ENCODE results near the gene FBP1. TPM values are rescaled to one million over a fixed set of nuclear protein-coding genes. Genes with fewer than 3 reads are reported as not detected.

Gene FBP1
- total RNA-seq, 1 donor from 2014 or later = 1.6 TPM

GRCh38 chr9:94610181-94610606 is 29.1 kb downstream of the FBP1 start:
- no peak for TF ChIP-seq CTCF (conservative IDR thresholded peaks at IDR 0.05; ENCODE audit: low read depth, low read length)
- no peak for DNase-seq (ENCODE audit: low read depth)
- no peak overlapping the region for H3K4me3 ChIP-seq (ENCODE audit: low read depth, low read length)

GRCh38 chr9:94607423-94607691 is 32.0 kb downstream of the FBP1 start:
- DNase-seq (ENCODE audit: low read depth) = no peak
- no peak overlapping the region for H3K4me3 ChIP-seq (ENCODE audit: low read depth, low read length)
- TF ChIP-seq CTCF (conservative IDR thresholded peaks at IDR 0.05; ENCODE audit: low read depth, low read length) = no peak

- TF ChIP-seq CTCF (conservative IDR thresholded peaks at IDR 0.05; ENCODE audit: low read depth, low read length) = no peak
- DNase-seq (ENCODE audit: low read depth) = no peak
- H3K4me3 ChIP-seq (ENCODE audit: low read depth, low read length) = no peak overlapping the region
Measured at GRCh38 chr9:94606646-94607422, 32.5 kb downstream of the FBP1 start.

- DNase-seq (ENCODE audit: low read depth) = no peak
- TF ChIP-seq CTCF (conservative IDR thresholded peaks at IDR 0.05; ENCODE audit: low read depth, low read length) = peak; percentile 76
- no peak overlapping the region for H3K4me3 ChIP-seq (ENCODE audit: low read depth, low read length)
Measured at GRCh38 chr9:94603259-94604160, 35.8 kb downstream of the FBP1 start.

- no peak for DNase-seq (ENCODE audit: low read depth)
- H3K4me3 ChIP-seq (ENCODE audit: low read depth, low read length) = no peak overlapping the region
- no peak for TF ChIP-seq CTCF (conservative IDR thresholded peaks at IDR 0.05; ENCODE audit: low read depth, low read length)
Measured at GRCh38 chr9:94602666-94603065, 36.7 kb downstream of the FBP1 start.

- TF ChIP-seq CTCF (conservative IDR thresholded peaks at IDR 0.05; ENCODE audit: low read depth, low read length) = no peak
- DNase-seq (ENCODE audit: low read depth) = no peak
- H3K4me3 ChIP-seq (ENCODE audit: low read depth, low read length) = no peak overlapping the region
Measured at GRCh38 chr9:94600715-94601114, 38.6 kb downstream of the FBP1 start.

Measured in epithelial cell of proximal tubule (primary cell).